Karpas-422 (cell line): ENCODE measurements around the gene SERHL2. TPM values are rescaled to one million over a fixed set of nuclear protein-coding genes. Genes with fewer than 3 reads are reported as not detected.
A peak's percentile ranks its signal among the peaks of the same experiment; 100 is the strongest.
"Not testable (repeated sequence)": the region's sequence is repeated elsewhere in the genome, so short reads cannot be mapped to it uniquely, and the experiment has no call there.

Experiments
- DNase-seq: peaks from one replicate; pipeline ENCODE4 v3.0.0-alpha.2; 2015
- H2AFZ ChIP-seq: fragments of 200-600 bp; sonication (generic); 2 replicates; pipeline ENCODE4 v1.6.1; 2014; ENCODE audit warnings: antibody characterized with exemption, low read length, mixed read lengths
- H3K27ac ChIP-seq: fragments of 200-600 bp; sonication (generic); 2 replicates; pipeline ENCODE4 v1.5.1; 2014; ENCODE audit warnings: mild to moderate bottlenecking, low read length, moderate library complexity
- H3K27me3 ChIP-seq: fragments of 200-600 bp; sonication (generic); 2 replicates; pipeline ENCODE4 v1.6.1; 2014; ENCODE audit warnings: low read length, mixed read lengths
- H3K36me3 ChIP-seq: fragments of 200-600 bp; sonication (generic); 2 replicates; pipeline ENCODE4 v1.6.1; 2014; ENCODE audit warnings: low read length, mixed read lengths; ENCODE audit not compliant: insufficient read depth
- H3K4me1 ChIP-seq: fragments of 200-600 bp; sonication (generic); 2 replicates; pipeline ENCODE4 v1.6.1; 2014; ENCODE audit warnings: mild to moderate bottlenecking, low read length, mixed read lengths
- H3K4me2 ChIP-seq: fragments of 200-600 bp; sonication (generic); 2 replicates; pipeline ENCODE4 v1.6.1; 2014; ENCODE audit warnings: low read length, low read depth, mild to moderate bottlenecking; ENCODE audit not compliant: poor library complexity, severe bottlenecking
- H3K4me3 ChIP-seq: fragments of 200-600 bp; sonication (generic); 2 replicates; pipeline ENCODE4 v1.5.1; 2014; ENCODE audit warnings: mild to moderate bottlenecking, antibody characterized with exemption, low read length, mixed read lengths
- H3K79me2 ChIP-seq: fragments of 200-600 bp; sonication (generic); 2 replicates; pipeline ENCODE4 v1.6.1; 2014; ENCODE audit warnings: mild to moderate bottlenecking, low read length, mixed read lengths
- H3K9ac ChIP-seq: fragments of 200-600 bp; sonication (generic); 2 replicates; pipeline ENCODE4 v1.6.0; 2014; ENCODE audit warnings: low read length
- H3K9me2 ChIP-seq: fragments of 200-600 bp; sonication (generic), shearing (Covaris generic); replicated peaks from 2 replicates; pipeline ENCODE4 v1.6.0; 2014; ENCODE audit warnings: mild to moderate bottlenecking, low read length, moderate library complexity; ENCODE audit not compliant: insufficient read depth
- H3K9me3 ChIP-seq: fragments of 300-700, 200-600 bp; sonication (generic); 2 replicates; pipeline ENCODE4 v1.6.1; 2014; ENCODE audit warnings: low read length, mixed read lengths
- H4K20me1 ChIP-seq: fragments of 200-600 bp; sonication (generic); 2 replicates; pipeline ENCODE4 v1.6.1; 2014; ENCODE audit warnings: mild to moderate bottlenecking, antibody characterized with exemption, low read length, low read depth; ENCODE audit not compliant: insufficient read depth
- total RNA-seq: library from RNA; depleted of rRNA; stranded (reverse); fragments of >200 nt; shearing (Covaris generic); gene quantifications from 2 replicates; pipeline ENCODE4 v1.2.3, GENCODE V29; 2014; ENCODE audit warnings: low replicate concordance

SERHL2 gene
- total RNA-seq, 1 experiment from 2014 or later: 3.7 TPM

DNA sequence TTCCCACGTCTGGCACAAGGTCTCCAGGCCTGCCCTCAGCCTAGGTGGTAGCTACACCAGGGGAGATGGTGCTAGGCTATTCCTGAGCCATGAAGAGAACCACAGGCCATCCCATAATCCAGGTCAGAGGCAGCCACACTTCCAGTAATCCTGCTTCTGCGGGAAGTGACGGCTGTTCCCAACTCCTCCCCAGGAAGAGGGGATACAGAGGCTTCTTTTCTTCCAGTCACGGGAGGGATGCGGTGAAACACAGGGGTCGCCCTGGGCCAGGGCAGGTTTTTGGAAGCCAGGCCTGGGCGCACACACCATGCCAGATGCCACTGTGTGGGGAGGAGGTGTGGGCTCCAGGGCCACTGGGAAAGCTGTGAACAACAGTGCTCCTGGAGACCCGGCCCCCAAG lies 38.5 kb upstream of the SERHL2 start:
- peaks cover 15% of the 10 kb centered on the region for H3K4me1 ChIP-seq
- H3K36me3 ChIP-seq: peaks cover 13% of the 10 kb centered on the region
- H2AFZ ChIP-seq, H3K4me2 ChIP-seq, H3K27me3 ChIP-seq, H3K4me3 ChIP-seq, H3K9me2 ChIP-seq, H3K9ac ChIP-seq, H3K27ac ChIP-seq, H4K20me1 ChIP-seq, H3K9me3 ChIP-seq: not testable (repeated sequence)
- peak; percentile 32 for DNase-seq
- peaks cover 23% of the 10 kb centered on the region for H3K79me2 ChIP-seq

DNA sequence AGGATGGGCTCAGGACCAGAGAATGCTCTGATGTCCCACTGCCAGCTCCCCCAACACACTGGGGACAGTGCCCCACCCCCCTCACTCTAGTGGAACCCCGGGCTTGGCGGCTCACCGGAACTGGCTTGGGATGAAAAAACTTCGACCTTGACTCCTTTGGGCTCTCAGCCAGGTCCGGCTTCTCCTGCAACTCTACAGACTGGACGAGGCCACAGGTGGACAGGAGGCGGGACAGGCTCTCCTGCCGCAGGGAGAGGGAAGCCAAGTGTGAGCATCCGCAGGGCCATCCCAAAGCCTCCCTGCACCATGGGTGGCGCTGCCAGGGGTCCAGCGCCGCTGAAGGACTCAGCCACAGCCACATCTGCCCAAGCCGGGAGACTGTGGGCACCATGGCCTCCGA lies 37.9 kb upstream of the SERHL2 start:
- Histone ChIP-seq H3K9ac (no peak overlapping the region), H3K4me2 (no peak overlapping the region), H2AFZ (no peak overlapping the region), H3K27me3 (no peaks in the 10 kb centered on the region), H3K9me3 (no peaks in the 10 kb centered on the region), H4K20me1 (peaks cover 9% of the 10 kb centered on the region), H3K27ac (no peak overlapping the region), H3K4me1 (peaks cover 15% of the 10 kb centered on the region), H3K9me2 (no peaks in the 10 kb centered on the region), H3K36me3 (peaks cover 13% of the 10 kb centered on the region), H3K4me3 (no peak overlapping the region), H3K79me2 (peaks cover 23% of the 10 kb centered on the region)
- DNase-seq: peak; percentile 36

DNA sequence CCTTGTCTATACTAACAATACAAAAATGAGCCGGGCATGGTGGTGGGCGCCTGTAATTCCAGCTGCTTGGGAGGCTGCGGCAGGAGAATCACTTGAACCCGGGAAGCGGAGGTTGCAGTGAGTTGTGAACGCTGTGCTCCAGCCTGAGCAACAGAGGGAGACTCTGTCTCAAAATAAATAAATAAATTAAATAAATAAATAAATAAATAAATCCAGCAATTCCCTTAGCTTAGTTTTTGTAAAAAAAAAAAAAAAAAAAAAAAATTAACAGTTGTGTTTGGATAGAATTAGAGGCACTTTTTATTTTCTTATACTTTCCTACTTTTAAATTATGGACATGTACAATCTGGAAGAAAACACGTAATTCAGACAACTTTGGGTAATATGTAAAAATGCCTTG lies 36.7 kb upstream of the SERHL2 start:
- H3K4me1 ChIP-seq: peaks cover 15% of the 10 kb centered on the region
- H3K79me2 ChIP-seq: peaks cover 23% of the 10 kb centered on the region
- H3K4me3 ChIP-seq, H3K9me2 ChIP-seq, H2AFZ ChIP-seq, H3K9ac ChIP-seq, H3K27me3 ChIP-seq, H3K9me3 ChIP-seq, DNase-seq, H3K4me2 ChIP-seq, H4K20me1 ChIP-seq, H3K27ac ChIP-seq: not testable (repeated sequence)
- peaks cover 13% of the 10 kb centered on the region for H3K36me3 ChIP-seq

DNA sequence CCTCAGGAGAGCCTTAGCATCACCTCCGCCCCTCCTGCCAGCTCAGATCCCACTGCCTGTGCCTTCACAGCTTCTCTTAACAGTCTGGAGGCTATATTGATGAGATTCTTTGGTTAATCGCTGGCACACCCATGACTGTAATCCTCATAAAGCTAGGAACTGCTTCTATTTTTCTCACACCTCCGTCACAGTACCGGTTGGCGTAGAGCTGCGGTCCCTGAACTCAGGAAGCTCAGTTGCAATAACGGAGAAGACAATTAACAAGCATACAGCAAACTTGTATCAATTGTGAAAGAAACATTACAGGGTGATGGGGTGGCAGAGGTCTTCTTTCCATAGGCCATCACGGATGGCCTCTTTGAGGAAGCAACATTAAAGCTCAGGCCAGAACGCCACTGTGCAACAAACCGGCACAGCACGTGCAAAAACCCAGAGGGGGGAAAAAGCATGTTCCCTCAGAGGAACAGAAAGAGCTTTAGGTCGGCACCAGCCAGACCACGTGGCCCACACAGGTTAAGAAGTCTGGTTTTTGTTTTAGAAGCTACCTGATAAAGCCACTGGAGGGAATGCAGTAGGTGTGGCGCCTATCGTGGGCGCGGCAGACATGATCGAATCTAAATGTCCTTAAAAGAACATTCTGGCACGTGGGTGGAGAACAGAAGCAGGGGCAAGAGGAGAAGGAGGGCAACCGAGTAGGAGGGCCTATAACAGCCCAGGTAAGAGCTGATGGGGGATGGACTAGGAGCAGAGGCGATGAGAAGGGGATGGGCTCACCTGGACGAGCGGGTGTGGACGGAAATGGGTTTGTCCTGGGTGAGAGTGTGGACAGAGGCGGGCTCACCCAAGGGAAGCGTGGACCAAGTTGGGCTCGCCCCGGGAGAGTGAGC lies 34.9 kb upstream of the SERHL2 start:
- H3K27me3 ChIP-seq, H2AFZ ChIP-seq, H3K9me2 ChIP-seq, DNase-seq, H3K9me3 ChIP-seq, H4K20me1 ChIP-seq: not testable (repeated sequence)
- Histone ChIP-seq H3K36me3 (peaks cover 13% of the 10 kb centered on the region), H3K4me2 (peak overlapping the region; percentile 96), H3K4me1 (peaks cover 15% of the 10 kb centered on the region), H3K9ac (peak overlapping the region; percentile 86), H3K79me2 (peaks cover 23% of the 10 kb centered on the region), H3K4me3 (peak overlapping the region; percentile 81), H3K27ac (peak overlapping the region; percentile 47; the same call in 1 of the 2 replicates)

DNA sequence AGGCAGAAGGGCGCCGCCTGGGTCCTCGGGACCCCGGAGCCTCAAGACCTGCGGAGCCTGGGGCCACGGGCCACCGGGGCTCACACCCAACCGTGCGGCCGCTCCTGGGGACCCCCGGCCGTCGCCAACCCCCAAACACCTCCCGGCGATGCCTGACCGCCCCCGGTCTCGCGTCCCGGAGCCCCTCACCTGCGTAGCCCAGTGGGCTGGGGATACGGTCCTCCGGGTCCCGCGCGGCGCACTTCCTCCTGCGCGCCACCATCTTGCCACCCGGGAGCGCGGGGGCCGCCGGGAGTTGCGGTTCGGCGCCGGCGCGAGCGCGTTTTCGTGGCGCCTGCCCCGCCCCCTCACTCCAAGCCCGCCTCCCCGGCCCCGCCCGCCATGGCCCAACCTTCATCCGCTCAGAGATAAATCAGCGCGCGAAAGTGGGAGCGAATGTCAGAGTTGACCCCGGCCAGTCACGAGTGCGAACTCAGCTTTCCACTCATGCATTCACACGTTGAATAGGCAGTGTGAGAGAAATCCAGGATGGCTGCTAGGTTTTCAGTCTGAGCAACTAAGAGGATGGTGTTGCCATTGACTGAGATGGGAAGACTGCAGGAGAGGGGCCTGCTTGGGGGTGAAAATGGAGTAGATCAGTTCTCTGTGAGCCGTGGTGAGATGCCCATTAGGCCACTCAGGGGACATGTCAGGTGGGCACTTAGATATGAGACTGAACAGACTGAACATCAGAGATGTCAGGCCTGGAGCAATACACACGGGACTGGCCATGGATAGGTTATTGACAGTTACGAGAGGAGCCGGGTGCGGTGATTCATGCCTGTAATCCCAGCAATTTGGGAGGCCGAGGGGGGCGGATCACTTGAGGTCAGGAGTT lies 34.0 kb upstream of the SERHL2 start, which contains the start of gene RRP7A:
TSS of gene RRP7A (minus strand) at position 272 of the 877 bp plus-strand sequence. CDS start at position 262, 10 bp downstream.
- Histone ChIP-seq H3K9ac (peak within 1 kb of the TSS; percentile 86), H3K27ac (peak within 1 kb of the TSS; percentile 47; the same call in 1 of the 2 replicates), H4K20me1 (peaks cover 9% of the 10 kb centered on the region), H3K9me2 (no peaks in the 10 kb centered on the region), H3K9me3 (no peaks in the 10 kb centered on the region), H3K4me1 (peaks cover 15% of the 10 kb centered on the region), H3K79me2 (peaks cover 23% of the 10 kb centered on the region), H3K27me3 (no peaks in the 10 kb centered on the region), H3K4me2 (peak within 1 kb of the TSS; percentile 96), H3K36me3 (peaks cover 13% of the 10 kb centered on the region), H3K4me3 (peak within 1 kb of the TSS; percentile 81), H2AFZ (peak within 1 kb of the TSS; percentile 98)
- DNase-seq: peak; percentile 93

DNA sequence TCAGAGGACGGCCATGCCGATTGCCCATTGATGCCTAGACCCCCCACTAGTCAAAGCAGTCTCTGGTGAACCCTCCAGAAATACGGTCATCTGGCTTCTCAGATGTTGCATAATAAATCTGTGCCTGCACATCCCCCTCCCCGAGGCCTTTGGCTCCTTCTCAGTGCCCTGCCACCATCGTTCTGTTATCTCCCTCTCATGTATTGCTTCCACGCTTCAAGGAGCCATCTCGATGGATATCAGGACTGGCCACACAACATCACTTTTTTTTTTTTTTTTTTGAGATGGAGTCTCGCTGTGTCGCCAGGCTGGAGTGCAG lies 32.6 kb upstream of the SERHL2 start:
- no peak overlapping the region for H3K4me3 ChIP-seq
- peaks cover 13% of the 10 kb centered on the region for H3K36me3 ChIP-seq
- no peaks in the 10 kb centered on the region for H3K9me3 ChIP-seq
- no peak overlapping the region for H3K27ac ChIP-seq
- peaks cover 4% of the 10 kb centered on the region for H4K20me1 ChIP-seq
- H2AFZ ChIP-seq: no peak overlapping the region
- no peak overlapping the region for H3K4me2 ChIP-seq
- H3K9ac ChIP-seq: no peak overlapping the region
- H3K27me3 ChIP-seq: no peaks in the 10 kb centered on the region
- peaks cover 15% of the 10 kb centered on the region for H3K4me1 ChIP-seq
- no peak for DNase-seq
- H3K79me2 ChIP-seq: peaks cover 23% of the 10 kb centered on the region
- no peaks in the 10 kb centered on the region for H3K9me2 ChIP-seq

DNA sequence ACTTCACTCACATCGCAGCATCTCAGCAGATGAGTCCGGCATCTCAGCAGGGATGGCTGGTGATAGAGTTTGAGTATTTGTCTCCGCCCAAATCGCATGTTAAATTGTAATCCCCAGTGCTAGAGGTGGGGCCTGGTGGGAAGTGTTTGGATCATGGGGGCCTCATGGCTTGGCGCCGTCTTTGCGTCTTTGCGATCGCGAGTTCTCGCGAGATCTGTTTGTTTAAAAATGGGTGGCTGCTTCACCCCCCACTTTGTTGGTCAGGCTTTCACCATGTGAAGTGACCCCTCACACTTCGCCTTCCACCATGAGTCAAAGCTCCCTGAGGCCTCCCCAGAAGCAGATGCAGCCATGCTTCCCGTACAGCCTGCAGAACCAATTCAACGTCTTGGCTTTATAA lies 31.2 kb upstream of the SERHL2 start:
- DNase-seq: no peak
- no peak overlapping the region for H3K9ac ChIP-seq
- H4K20me1 ChIP-seq: no peaks in the 10 kb centered on the region; the same call in 1 of the 2 replicates
- no peak overlapping the region for H3K4me2 ChIP-seq
- peaks cover 21% of the 10 kb centered on the region for H3K79me2 ChIP-seq
- no peak overlapping the region for H3K27ac ChIP-seq
- H3K36me3 ChIP-seq: peaks cover 4% of the 10 kb centered on the region
- H3K9me2 ChIP-seq: no peaks in the 10 kb centered on the region
- no peak overlapping the region for H2AFZ ChIP-seq
- no peaks in the 10 kb centered on the region for H3K9me3 ChIP-seq
- H3K4me1 ChIP-seq: peaks cover 15% of the 10 kb centered on the region
- H3K27me3 ChIP-seq: no peaks in the 10 kb centered on the region
- no peak overlapping the region for H3K4me3 ChIP-seq
